NCI-H1092 (cell line): ENCODE data around the gene MS4A7.

Source experiments
- DNase-seq: peaks from one replicate; lab custom pipeline; 2025; lab: John Stamatoyannopoulos, UW

MS4A7 gene

GRCh38 chr11:60371386-60371785 is 6.9 kb upstream of the MS4A7 start:
- no peak for DNase-seq

- DNase-seq, result no peak
These were observed 6.5 kb upstream of the MS4A7 start for GRCh38 chr11:60371854-60372253.

- no peak for DNase-seq
These were observed 5.6 kb upstream of the MS4A7 start for GRCh38 chr11:60372767-60373166.

GRCh38 chr11:60375316-60375715 is 3.0 kb upstream of the MS4A7 start:
- DNase-seq, result no peak

- DNase-seq, result no peak
These were observed 1.7 kb upstream of the MS4A7 start for GRCh38 chr11:60376601-60377000.

GRCh38 chr11:60377401-60378136 is 763 bp upstream of the MS4A7 start:
- no peak for DNase-seq

GRCh38 chr11:60389279-60389910 is 11.1 kb downstream of the MS4A7 start:
- DNase-seq, result no peak

- no peak for DNase-seq
These were observed 12.1 kb downstream of the MS4A7 start for GRCh38 chr11:60390419-60390818.

- DNase-seq, result no peak
These were observed 14.0 kb downstream of the MS4A7 start for GRCh38 chr11:60392361-60392760.

GRCh38 chr11:60393016-60393415 is 14.7 kb downstream of the MS4A7 start:
- DNase-seq, result no peak

GRCh38 chr11:60394666-60395380 is 16.5 kb downstream of the MS4A7 start:
- no peak for DNase-seq

- DNase-seq, result no peak
These were observed 18.1 kb downstream of the MS4A7 start, which contains the start of gene MS4A14 for GRCh38 chr11:60396382-60396781. TSS of gene MS4A14 (plus strand) at chr11:60396459. CDS start at chr11:60396579, 120 bp downstream.

- no peak for DNase-seq
These were observed 18.5 kb downstream of the MS4A7 start for GRCh38 chr11:60396799-60397198.

- no peak for DNase-seq
These were observed 41.7 kb downstream of the MS4A7 start for GRCh38 chr11:60420015-60420414.

GRCh38 chr11:60422609-60423008 is 44.3 kb downstream of the MS4A7 start:
- no peak for DNase-seq

GRCh38 chr11:60428517-60428916 is 50.2 kb downstream of the MS4A7 start:
- no peak for DNase-seq

GRCh38 chr11:60429272-60429671 is 50.9 kb downstream of the MS4A7 start, which contains the start of gene MS4A5:
TSS of gene MS4A5 (plus strand) at chr11:60429572. CDS start at chr11:60429675, 103 bp downstream.
- DNase-seq, result no peak

GRCh38 chr11:60431251-60431650 is 52.9 kb downstream of the MS4A7 start:
- DNase-seq, result no peak

GRCh38 chr11:60433401-60433800 is 55.1 kb downstream of the MS4A7 start:
- DNase-seq, result no peak
